Muscle layer of colon (tissue), 2 donors: ENCODE measurements around the gene UMAD1.

ENCODE experiments used
- H3K27ac ChIP-seq: one replicate; pipeline ENCODE4 v1.7.0; 2013; ENCODE audit warnings: low read depth, mild to moderate bottlenecking, low read length, moderate library complexity
- H3K27me3 ChIP-seq, 2 donors: one replicate each; pipeline ENCODE4 v1.7.0; 2013; ENCODE audit warnings: low read length in 2 of 2, mild to moderate bottlenecking in 2 of 2; ENCODE audit not compliant: insufficient read depth in 2 of 2, control insufficient read depth in 1 of 2
- H3K36me3 ChIP-seq: one replicate; pipeline ENCODE4 v1.7.0; 2013; ENCODE audit warnings: mild to moderate bottlenecking, low read length; ENCODE audit not compliant: insufficient read depth
- H3K4me1 ChIP-seq: one replicate; pipeline ENCODE4 v1.7.0; 2013; ENCODE audit warnings: mild to moderate bottlenecking, low read length; ENCODE audit not compliant: insufficient read depth
- H3K4me3 ChIP-seq, 2 donors: one replicate each; pipeline ENCODE4 v1.7.0; 2013; ENCODE audit warnings: low read length in 2 of 2, low read depth in 1 of 2, mild to moderate bottlenecking in 1 of 2, moderate library complexity in 1 of 2
- H3K9ac ChIP-seq: one replicate; pipeline ENCODE4 v1.7.0; 2013; ENCODE audit warnings: low read length
- H3K9me3 ChIP-seq: one replicate; pipeline ENCODE4 v1.7.0; 2013; ENCODE audit warnings: mild to moderate bottlenecking, low read length
- donor health status: abdominal sarcoma.
- donor health status: Adenocarcinoma of cecum.

UMAD1 gene

DNA sequence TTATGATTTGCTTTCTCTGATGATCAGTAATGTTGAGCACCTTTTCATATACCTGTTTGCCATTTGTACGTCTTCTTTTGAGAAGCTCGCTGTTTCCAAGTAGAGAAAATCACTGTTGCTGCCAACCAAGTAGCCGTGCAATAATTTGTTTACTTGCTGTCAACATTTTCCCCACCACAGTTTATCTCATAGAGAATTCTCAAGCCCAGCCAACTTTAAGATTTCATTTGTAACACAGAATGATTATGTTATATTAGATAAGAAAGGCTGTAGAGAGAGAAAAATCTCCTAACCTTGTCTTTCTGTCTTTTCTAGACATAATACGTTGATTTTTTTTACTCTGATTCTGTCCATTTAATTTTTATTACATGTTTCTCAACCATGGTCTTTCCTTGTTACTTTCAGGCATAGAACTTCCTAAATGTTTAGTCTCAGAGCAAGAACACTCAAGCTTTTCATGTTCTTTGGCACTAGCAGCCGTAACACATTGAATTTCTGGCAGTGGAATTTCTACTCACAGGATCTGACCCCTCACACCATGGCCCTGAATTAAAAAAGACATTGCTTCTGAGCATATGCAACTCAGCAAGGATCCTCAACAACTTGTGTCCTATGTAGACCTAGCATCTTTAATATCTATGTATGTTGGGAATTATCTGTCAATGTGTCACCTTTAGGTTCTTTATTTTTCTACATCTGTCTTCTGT is 54.7 kb downstream of the UMAD1 start:
- H3K9me3 ChIP-seq = no peaks in the 10 kb centered on the region
- H3K9ac ChIP-seq = no peak overlapping the region
- H3K4me3 ChIP-seq = no peak overlapping the region
- no peak overlapping the region for H3K27ac ChIP-seq
- no peaks in the 10 kb centered on the region for H3K27me3 ChIP-seq
- H3K4me1 ChIP-seq = peaks cover 30% of the 10 kb centered on the region
- no peaks in the 10 kb centered on the region for H3K36me3 ChIP-seq

DNA sequence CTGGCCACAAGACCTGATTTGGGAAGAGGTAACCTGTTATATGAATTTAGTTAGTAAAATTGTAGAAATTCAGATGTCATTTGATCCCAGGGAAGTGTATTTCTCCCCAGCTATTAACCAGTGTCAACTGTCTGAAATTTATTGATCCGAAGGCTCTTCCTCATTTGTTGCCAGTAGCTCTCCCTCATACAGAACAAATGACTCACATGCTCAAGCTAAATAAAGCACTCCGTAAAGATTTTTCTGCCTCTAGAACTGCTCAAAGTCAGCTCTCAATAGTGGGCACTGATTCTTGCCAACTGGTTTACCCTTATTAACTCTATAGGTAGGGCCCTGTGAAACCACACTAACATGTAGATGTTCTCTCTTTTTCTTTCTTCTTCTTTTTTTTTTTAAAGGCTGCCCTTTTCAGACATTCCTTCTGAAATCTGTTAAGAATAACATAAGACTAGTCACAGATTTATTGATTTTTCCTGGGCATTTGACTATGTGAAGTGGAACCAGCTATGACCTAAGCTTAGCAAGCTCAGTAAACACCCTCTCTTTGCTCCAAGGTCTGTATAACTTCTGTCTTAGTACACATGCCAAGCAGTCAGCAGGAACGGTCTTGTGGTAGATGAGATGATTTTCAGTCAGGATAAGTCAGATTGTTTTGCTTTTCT is 56.0 kb downstream of the UMAD1 start:
- H3K9ac ChIP-seq = no peak overlapping the region
- H3K4me1 ChIP-seq = peaks cover 30% of the 10 kb centered on the region
- H3K27ac ChIP-seq = no peak overlapping the region
- H3K36me3 ChIP-seq = no peaks in the 10 kb centered on the region
- H3K4me3 ChIP-seq = no peak overlapping the region
- H3K27me3 ChIP-seq = no peaks in the 10 kb centered on the region
- H3K9me3 ChIP-seq = no peaks in the 10 kb centered on the region

DNA sequence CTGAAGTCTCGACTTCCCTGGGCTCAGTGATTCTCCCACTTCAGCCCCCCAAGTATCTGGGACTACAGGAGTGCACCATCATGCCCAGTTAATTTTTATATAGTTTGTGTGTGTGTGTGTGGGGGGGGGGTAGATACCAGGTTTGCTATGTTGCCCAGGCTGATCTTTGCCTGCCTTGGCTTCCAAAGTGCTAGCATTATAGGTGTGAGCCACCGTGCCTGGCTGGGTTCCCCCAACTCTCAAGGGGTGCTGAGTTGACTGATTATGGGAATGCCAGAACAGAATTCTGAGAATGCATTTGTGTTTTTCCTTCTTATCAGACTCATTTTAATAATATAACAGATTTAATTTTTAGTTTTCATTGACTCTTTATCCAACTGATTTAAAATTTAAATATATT is 58.4 kb downstream of the UMAD1 start:
- Histone ChIP-seq H3K4me3 (no peak overlapping the region), H3K9me3 (no peaks in the 10 kb centered on the region), H3K4me1 (peaks cover 30% of the 10 kb centered on the region), H3K9ac (no peak overlapping the region), H3K27ac (no peak overlapping the region), H3K27me3 (no peaks in the 10 kb centered on the region), H3K36me3 (no peaks in the 10 kb centered on the region)

DNA sequence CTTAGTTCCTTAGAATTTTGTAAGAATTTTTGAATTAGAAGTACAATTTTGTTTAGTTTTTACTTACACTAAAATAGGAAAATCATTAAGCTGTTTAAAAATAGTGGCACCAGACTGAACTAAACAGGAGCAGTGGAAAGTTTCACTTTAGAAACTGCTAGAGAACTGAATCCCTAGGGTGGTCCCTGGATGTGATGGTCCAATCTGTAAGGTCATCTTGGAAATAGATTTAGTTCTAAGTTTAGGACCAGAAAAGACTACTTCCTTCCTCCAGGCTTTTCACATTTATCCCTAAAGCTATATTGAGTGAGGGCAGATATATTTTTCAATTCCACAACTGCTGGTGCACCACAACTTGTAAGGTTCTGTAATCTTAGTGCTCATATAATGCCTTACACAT is 58.8 kb downstream of the UMAD1 start:
- Histone ChIP-seq H3K4me3 (no peak overlapping the region), H3K36me3 (no peaks in the 10 kb centered on the region), H3K27ac (no peak overlapping the region), H3K9ac (no peak overlapping the region), H3K27me3 (no peaks in the 10 kb centered on the region), H3K4me1 (peaks cover 30% of the 10 kb centered on the region), H3K9me3 (no peaks in the 10 kb centered on the region)

DNA sequence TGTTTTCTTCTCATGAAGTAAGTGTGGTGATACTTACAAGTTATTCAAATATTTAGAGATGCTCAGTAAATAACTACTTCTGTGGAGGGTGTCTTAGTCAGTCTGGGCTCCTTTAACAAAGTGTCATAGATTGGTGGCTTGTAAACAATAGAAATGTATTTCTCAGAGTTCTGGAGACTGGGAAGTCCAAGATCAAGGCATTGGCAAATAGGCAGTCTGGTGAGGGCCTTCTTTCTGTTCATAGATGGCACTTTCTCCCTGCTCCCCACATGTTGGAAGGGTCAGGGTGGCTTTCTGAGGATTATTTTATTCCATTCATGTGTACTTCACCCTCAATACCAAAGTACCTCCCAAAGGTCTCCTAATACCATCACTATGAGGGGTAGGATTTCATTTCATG is 59.4 kb downstream of the UMAD1 start:
- no peaks in the 10 kb centered on the region for H3K36me3 ChIP-seq
- H3K9me3 ChIP-seq = no peaks in the 10 kb centered on the region
- H3K9ac ChIP-seq = no peak overlapping the region
- no peak overlapping the region for H3K4me3 ChIP-seq
- no peak overlapping the region for H3K27ac ChIP-seq
- H3K27me3 ChIP-seq = no peaks in the 10 kb centered on the region
- peaks cover 27% of the 10 kb centered on the region for H3K4me1 ChIP-seq

DNA sequence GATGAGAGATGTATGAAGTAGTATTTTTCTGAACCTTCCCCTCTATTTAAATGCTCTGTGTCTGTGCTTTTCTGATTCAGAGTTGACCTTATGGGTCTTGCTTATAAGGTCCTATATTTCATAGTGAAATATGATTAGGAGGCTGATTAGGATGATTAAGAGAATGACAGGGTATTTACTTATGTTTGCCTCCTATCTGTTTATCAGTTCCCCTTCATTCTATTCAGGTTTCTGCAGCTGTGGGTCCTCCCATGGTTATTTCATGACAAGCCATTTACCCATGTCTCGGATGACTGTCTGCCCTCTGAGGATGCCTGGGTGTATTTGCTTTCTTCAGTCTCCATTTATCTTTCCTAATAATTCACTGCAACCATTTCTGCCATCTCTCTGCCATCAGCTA is 61.0 kb downstream of the UMAD1 start:
- H3K4me1 ChIP-seq = peaks cover 11% of the 10 kb centered on the region
- H3K27ac ChIP-seq = no peak overlapping the region
- no peak overlapping the region for H3K4me3 ChIP-seq
- H3K36me3 ChIP-seq = no peaks in the 10 kb centered on the region
- no peaks in the 10 kb centered on the region for H3K9me3 ChIP-seq
- no peak overlapping the region for H3K9ac ChIP-seq
- H3K27me3 ChIP-seq = no peaks in the 10 kb centered on the region

DNA sequence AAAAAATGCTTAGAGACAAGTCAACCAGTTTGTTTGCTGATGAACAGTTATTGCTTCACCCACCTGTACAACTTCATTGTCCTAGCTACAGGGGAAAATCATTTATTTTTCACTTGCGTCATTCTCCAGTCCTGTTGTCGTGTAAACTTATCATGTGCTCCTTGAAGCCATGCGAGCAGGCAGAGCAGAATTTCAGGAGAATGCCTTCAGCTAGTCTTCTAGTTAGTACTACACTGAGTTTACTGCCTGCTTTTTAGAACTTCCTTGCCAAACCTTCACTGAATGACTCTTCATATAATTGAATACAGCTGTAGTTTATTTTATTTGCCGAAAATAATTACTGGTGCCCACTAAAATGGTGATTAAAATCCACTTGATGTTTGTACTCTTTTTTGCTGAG is 62.3 kb downstream of the UMAD1 start:
- no peak overlapping the region for H3K4me3 ChIP-seq
- H3K9me3 ChIP-seq = no peaks in the 10 kb centered on the region
- H3K36me3 ChIP-seq = no peaks in the 10 kb centered on the region
- no peaks in the 10 kb centered on the region for H3K27me3 ChIP-seq
- peaks cover 5% of the 10 kb centered on the region for H3K4me1 ChIP-seq
- no peak overlapping the region for H3K27ac ChIP-seq
- no peak overlapping the region for H3K9ac ChIP-seq

DNA sequence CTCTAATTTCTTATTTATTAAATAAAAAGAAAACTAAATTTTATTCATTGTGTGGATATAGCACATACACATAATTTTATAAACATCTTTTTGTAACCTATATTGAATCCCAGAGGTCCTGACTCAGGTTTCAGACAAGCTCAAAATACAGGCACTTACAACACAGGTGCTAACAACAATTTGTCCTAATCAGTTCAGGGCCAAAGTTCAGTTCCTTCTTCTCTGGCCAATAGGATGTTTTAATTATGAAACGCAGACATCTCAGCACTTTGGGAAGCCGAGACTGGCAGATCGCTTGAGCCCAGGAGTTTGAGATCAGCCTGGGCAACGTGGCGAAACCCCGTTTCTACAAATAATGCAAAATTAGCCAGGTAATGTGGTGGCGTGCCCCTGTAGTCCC is 62.9 kb downstream of the UMAD1 start:
- no peaks in the 10 kb centered on the region for H3K36me3 ChIP-seq
- H3K27ac ChIP-seq = no peak overlapping the region
- H3K9me3 ChIP-seq = no peaks in the 10 kb centered on the region
- H3K9ac ChIP-seq = no peak overlapping the region
- H3K4me1 ChIP-seq = peaks cover 5% of the 10 kb centered on the region
- H3K27me3 ChIP-seq = no peaks in the 10 kb centered on the region
- H3K4me3 ChIP-seq = no peak overlapping the region

DNA sequence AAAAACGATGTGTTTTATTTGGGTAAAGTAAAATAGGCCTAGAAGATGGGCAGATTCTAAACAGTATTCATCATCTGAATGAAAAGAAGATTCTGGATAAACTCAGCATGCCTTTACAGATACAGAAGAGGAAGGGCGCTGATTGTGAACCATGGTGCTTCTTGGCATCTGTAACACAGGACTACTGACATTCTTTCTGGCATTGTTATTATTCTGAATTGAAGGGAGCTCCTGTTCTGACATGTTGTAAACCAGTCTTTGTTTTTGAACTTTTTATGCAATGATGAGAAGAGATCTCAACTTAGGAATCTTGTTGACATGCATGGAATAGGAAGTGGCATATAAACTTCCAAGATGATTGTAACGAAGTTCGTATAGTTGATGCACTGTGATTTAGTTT is 64.3 kb downstream of the UMAD1 start:
- Histone ChIP-seq H3K27ac (no peak overlapping the region), H3K9ac (no peak overlapping the region), H3K36me3 (no peaks in the 10 kb centered on the region), H3K4me1 (no peaks in the 10 kb centered on the region), H3K27me3 (no peaks in the 10 kb centered on the region), H3K4me3 (no peak overlapping the region), H3K9me3 (no peaks in the 10 kb centered on the region)

DNA sequence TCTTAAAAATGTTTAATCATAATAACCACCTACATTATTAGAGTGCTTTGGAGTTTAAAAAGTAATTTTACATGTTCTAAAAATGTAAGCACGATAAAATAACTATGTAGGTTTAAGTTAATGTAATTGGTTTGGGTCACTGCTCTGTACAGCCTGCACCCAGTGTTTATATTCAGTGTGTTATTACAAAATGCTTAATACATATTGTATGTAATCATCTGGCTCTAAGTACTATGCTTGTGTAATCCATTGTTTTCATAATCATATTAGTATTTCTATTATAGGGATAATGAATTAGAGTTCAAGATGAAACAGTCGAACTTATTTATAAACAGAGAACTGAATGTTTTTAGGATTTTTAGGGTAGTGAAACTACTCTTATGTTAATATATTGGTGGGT is 64.8 kb downstream of the UMAD1 start:
- Histone ChIP-seq H3K27me3 (no peaks in the 10 kb centered on the region), H3K9ac (no peak overlapping the region), H3K4me3 (no peak overlapping the region), H3K4me1 (no peaks in the 10 kb centered on the region), H3K9me3 (no peaks in the 10 kb centered on the region), H3K36me3 (no peaks in the 10 kb centered on the region), H3K27ac (no peak overlapping the region)

DNA sequence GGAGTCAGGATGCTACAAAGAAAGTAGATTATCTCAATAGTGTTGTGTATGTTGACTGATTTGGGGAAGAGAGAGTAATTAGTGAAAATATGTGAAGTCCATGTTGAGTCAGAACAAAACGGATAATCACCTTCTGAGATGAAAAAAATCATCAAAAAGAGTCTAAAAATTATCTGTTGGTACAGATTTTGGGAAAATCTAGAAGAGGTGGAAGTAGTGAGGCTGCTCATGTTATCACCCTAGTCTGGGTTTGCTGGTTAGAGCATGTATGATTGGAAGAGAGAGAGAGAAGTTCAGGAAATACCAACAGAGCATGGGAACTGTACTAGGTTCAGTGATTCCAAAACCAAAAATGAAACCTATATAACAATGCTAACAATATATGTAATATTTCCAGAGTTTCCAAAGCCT is 65.6 kb downstream of the UMAD1 start:
- no peak overlapping the region for H3K27ac ChIP-seq
- H3K27me3 ChIP-seq = no peaks in the 10 kb centered on the region
- no peaks in the 10 kb centered on the region for H3K36me3 ChIP-seq
- H3K9me3 ChIP-seq = no peaks in the 10 kb centered on the region
- H3K4me1 ChIP-seq = no peaks in the 10 kb centered on the region
- H3K4me3 ChIP-seq = no peak overlapping the region
- H3K9ac ChIP-seq = no peak overlapping the region

DNA sequence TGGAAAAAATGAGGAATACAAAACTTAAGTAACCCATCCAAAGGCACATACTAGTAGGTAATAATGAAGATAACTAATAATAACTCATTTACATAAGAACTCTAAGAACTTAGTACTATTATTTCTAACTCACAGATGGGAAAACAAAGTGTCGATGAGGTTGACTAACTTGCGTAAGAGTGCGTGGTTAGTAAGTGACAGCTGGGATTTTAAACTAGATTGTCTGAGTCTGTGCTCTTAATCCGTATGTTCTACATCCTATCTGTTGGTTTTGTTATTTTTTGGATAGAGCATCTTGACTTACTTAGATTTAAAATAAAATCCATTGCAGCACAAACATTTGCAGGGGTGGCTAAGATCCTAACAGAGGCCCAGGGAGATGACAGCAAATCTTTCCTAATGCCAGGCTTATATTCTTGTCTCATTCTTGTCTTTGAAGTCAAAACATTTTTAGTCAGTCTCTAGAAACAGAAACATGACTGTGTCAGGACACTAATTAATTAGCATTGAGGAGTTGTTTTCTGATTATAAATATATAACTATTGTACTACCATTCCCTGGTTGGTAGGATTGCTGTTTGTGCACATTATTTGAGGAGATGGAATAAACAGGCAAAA is 66.1 kb downstream of the UMAD1 start:
- H3K4me1 ChIP-seq = no peaks in the 10 kb centered on the region
- H3K4me3 ChIP-seq = no peak overlapping the region
- H3K36me3 ChIP-seq = no peaks in the 10 kb centered on the region
- H3K9me3 ChIP-seq = no peaks in the 10 kb centered on the region
- no peak overlapping the region for H3K27ac ChIP-seq
- no peak overlapping the region for H3K9ac ChIP-seq
- no peaks in the 10 kb centered on the region for H3K27me3 ChIP-seq
